Bronchial epithelial cell (primary cell): ENCODE measurements around the gene YDJC. TPM values are rescaled to one million over a fixed set of nuclear protein-coding genes. Genes with fewer than 3 reads are reported as not detected.
A peak's percentile ranks its signal among the peaks of the same experiment; 100 is the strongest.
"Not testable (repeated sequence)": the region's sequence is repeated elsewhere in the genome, so short reads cannot be mapped to it uniquely, and the experiment has no call there.

Source experiments
- DNase-seq: peaks from one replicate; pipeline ENCODE4 v3.0.0-alpha.2; 2010; ENCODE audit warnings: low read depth
- FAIRE-seq: peaks from 2 replicates; lab custom pipeline; 2011; peaks lifted over from hg19 to GRCh38; lab: Jason Lieb, UNC
- H3K27me3 ChIP-seq: 2 replicates; pipeline ENCODE4 v1.5.1; 2011; ENCODE audit warnings: low read length; ENCODE audit not compliant: control insufficient read depth, insufficient read depth
- H3K36me3 ChIP-seq: 2 replicates; pipeline ENCODE4 v1.5.1; 2011; ENCODE audit warnings: low read length; ENCODE audit not compliant: control insufficient read depth, insufficient read depth
- H3K4me3 ChIP-seq: 2 replicates; pipeline ENCODE4 v1.5.1; 2011; ENCODE audit warnings: mild to moderate bottlenecking, low read depth, low read length, control low read depth
- total RNA-seq: library from RNA; depleted of rRNA; stranded (reverse); fragments of >200 nt; gene quantifications from 2 replicates; pipeline ENCODE4 v1.2.1, GENCODE V29; 2014
- TF ChIP-seq, protein P1 (sequence below): IDR thresholded peaks from 2 replicates; pipeline ENCODE4 v1.5.1; 2011; ENCODE audit warnings: mild to moderate bottlenecking, moderate library complexity, low read length, control low read depth, inconsistent platforms; ENCODE audit not compliant: insufficient read depth, severe bottlenecking

Gene YDJC
- total RNA-seq, result 43.4 and 67.9 TPM in 2 replicates

DNA sequence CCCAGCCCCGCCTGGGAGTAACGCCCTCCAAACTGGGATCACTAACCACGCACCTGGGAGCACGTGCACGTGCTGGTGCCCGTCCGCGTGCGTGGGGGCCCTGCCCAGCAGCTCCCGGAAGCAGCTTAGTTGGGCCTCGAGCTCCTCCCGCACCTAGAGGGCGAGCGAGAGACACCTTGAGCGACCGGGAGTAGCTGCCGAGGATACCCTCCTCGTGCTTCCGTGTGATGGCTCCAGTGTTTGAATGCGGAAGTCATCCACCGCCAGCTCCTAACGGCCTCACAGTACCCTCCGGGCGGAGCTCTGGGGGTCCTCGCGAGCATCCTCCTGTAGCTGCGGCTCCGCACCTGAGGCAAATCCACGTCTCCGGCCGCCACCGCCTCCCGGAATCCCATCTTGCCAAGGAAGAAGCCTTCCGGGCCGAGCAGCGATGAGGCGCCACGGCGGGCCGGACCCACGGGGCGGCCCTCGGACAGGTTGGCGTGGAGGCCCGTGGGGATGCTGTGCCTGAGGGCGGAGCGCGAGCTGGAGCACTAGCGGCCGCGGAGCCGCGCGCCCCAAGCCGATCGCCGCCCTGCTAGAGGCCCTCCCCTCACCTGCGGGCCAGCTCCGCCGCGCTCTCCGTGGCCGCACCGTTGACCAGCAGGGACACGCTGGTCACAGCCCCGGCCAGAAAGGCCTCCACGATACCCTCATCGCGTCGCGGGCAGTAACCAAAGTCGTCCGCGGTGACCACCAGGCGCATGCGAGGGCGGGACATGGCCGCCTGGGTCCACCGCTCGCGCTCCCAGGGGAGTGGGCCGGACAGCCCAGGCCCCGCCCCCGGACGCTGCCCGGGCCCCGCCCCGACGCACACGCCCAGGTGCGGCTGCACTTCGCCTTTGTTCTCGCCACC lies at the start of gene YDJC:
TSS of gene YDJC (minus strand) at position 768 of the 895 bp plus-strand sequence. CDS start at position 760, 8 bp downstream.
- TF ChIP-seq, protein P1, sequence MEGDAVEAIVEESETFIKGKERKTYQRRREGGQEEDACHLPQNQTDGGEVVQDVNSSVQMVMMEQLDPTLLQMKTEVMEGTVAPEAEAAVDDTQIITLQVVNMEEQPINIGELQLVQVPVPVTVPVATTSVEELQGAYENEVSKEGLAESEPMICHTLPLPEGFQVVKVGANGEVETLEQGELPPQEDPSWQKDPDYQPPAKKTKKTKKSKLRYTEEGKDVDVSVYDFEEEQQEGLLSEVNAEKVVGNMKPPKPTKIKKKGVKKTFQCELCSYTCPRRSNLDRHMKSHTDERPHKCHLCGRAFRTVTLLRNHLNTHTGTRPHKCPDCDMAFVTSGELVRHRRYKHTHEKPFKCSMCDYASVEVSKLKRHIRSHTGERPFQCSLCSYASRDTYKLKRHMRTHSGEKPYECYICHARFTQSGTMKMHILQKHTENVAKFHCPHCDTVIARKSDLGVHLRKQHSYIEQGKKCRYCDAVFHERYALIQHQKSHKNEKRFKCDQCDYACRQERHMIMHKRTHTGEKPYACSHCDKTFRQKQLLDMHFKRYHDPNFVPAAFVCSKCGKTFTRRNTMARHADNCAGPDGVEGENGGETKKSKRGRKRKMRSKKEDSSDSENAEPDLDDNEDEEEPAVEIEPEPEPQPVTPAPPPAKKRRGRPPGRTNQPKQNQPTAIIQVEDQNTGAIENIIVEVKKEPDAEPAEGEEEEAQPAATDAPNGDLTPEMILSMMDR, result peak; percentile 84
- Histone ChIP-seq H3K36me3 (peaks cover 11% of the 10 kb centered on the region), H3K27me3 (no peaks in the 10 kb centered on the region), H3K4me3 (peak within 1 kb of the TSS; percentile 97)
- FAIRE-seq, result peak; percentile 40
- peak; percentile 82 for DNase-seq

- H3K36me3 ChIP-seq, result peaks cover 21% of the 10 kb centered on the region
- no peak for FAIRE-seq
Observed at GRCh38 chr22:21679383-21679782, 49.6 kb upstream of the YDJC start.

GRCh38 chr22:21678842-21679241 lies 49.0 kb upstream of the YDJC start:
- H3K36me3 ChIP-seq, result peaks cover 23% of the 10 kb centered on the region
- not testable (repeated sequence) for H3K4me3 ChIP-seq, FAIRE-seq, DNase-seq, H3K27me3 ChIP-seq

More at GRCh38 chr22:21679383-21679782, 49.6 kb upstream of the YDJC start:
- H3K4me3 ChIP-seq, result no peak overlapping the region
- no peak for DNase-seq
- TF ChIP-seq, protein P1, result no peak
- H3K27me3 ChIP-seq, result no peaks in the 10 kb centered on the region

GRCh38 chr22:21677606-21678443 lies 48.0 kb upstream of the YDJC start:
- Histone ChIP-seq H3K4me3 (no peak overlapping the region), H3K36me3 (peaks cover 21% of the 10 kb centered on the region), H3K27me3 (no peaks in the 10 kb centered on the region)
- DNase-seq (no peak), FAIRE-seq (no peak)
- TF ChIP-seq, protein P1, result no peak

GRCh38 chr22:21674638-21675245 lies 44.9 kb upstream of the YDJC start:
- Histone ChIP-seq H3K27me3 (no peaks in the 10 kb centered on the region), H3K4me3 (no peak overlapping the region), H3K36me3 (peaks cover 16% of the 10 kb centered on the region)
- TF ChIP-seq, protein P1, result no peak
- FAIRE-seq (no peak), DNase-seq (no peak)
